Spinal cord (tissue), 10 donors: ENCODE measurements around the gene SNRNP48. TPM values are rescaled to one million over a fixed set of nuclear protein-coding genes. Genes with fewer than 3 reads are reported as not detected.

Experiments used
- DNase-seq, 6 donors: peaks; one replicate each; pipeline versions ENCODE4 v3.0.0 to v3.0.0-alpha.2; 2013 to 2015; ENCODE audit warnings: low spot score in 6 of 6, low read depth in 4 of 6
- H3K27ac ChIP-seq: one replicate; pipeline ENCODE4 v1.5.1; 2013; ENCODE audit warnings: low read depth, low read length, control low read depth
- H3K27me3 ChIP-seq: one replicate; pipeline ENCODE4 v1.6.1; 2013; ENCODE audit warnings: low read length; ENCODE audit not compliant: control insufficient read depth, insufficient read depth
- H3K36me3 ChIP-seq: one replicate; pipeline ENCODE4 v1.6.1; 2013; ENCODE audit warnings: low read length; ENCODE audit not compliant: control insufficient read depth, insufficient read depth
- H3K4me1 ChIP-seq: one replicate; pipeline ENCODE4 v1.6.1; 2013; ENCODE audit warnings: low read length; ENCODE audit not compliant: control insufficient read depth, insufficient read depth
- H3K4me3 ChIP-seq: one replicate; pipeline ENCODE4 v1.5.1; 2013; ENCODE audit warnings: low read depth, low read length, control low read depth
- H3K9me3 ChIP-seq: one replicate; pipeline ENCODE4 v1.6.1; 2013; ENCODE audit warnings: low read length; ENCODE audit not compliant: control insufficient read depth, insufficient read depth
- WGBS: methylation state at CpG from one replicate; pipeline ENCODE4 v1.1.5; 2013; ENCODE audit warnings: missing lambda C conversion rate; ENCODE audit not compliant: insufficient coverage; 5-methylcytosine and 5-hydroxymethylcytosine counted together
- long read RNA-seq, 4 donors: transcript quantifications; one replicate each; lab custom pipeline, GENCODE V29; 2026
- polyA plus RNA-seq, 2 donors: library from polyadenylated mRNA; unstranded; fragments of 120-200 nt; gene quantifications; one replicate each; pipeline ENCODE4 v1.2.1, GENCODE V29; 2013; ENCODE audit not compliant: insufficient read length in 2 of 2
- total RNA-seq, 2 donors: library from RNA; depleted of rRNA in 1 of 2; stranded (reverse); fragments of 120-200 nt in 1 of 2; fragments of >200 nt in 1 of 2; gene quantifications; one replicate each; pipeline versions ENCODE4 v1.2.3 to v1.2.4, GENCODE V29; 2013 to 2014
- donor health status: healthy.

SNRNP48 gene
- 10 to 100 TPM; 15.6 to 22.9 TPM for total RNA-seq
- 10 to 100 TPM; 14.5 to 16.8 TPM for polyA plus RNA-seq
- long read RNA-seq, donor 1, full-length matches to known transcripts = 4 of 4 reads
- long read RNA-seq, donor 1, partial matches to known transcripts = 0 of 4 reads
- long read RNA-seq, donor 1, other reads (novel, unspliced or antisense) = 0 of 4 reads
- long read RNA-seq, donor 2, full-length matches to known transcripts = 1 of 1 reads
- long read RNA-seq, donor 2, partial matches to known transcripts = 0 of 1 reads
- long read RNA-seq, donor 2, other reads (novel, unspliced or antisense) = 0 of 1 reads
- long read RNA-seq, donor 3, full-length matches to known transcripts = 2 of 2 reads
- long read RNA-seq, donor 3, partial matches to known transcripts = 0 of 2 reads
- long read RNA-seq, donor 3, other reads (novel, unspliced or antisense) = 0 of 2 reads
- long read RNA-seq, donor 4, full-length matches to known transcripts = 6 of 11 reads
- long read RNA-seq, donor 4, partial matches to known transcripts = 5 of 11 reads
- long read RNA-seq, donor 4, other reads (novel, unspliced or antisense) = 0 of 11 reads

- Histone ChIP-seq H3K4me3 (peak within 1 kb of the TSS; percentile 90), H3K36me3 (peaks cover 4% of the 10 kb centered on the region), H3K27ac (peak within 1 kb of the TSS; percentile 68), H3K27me3 (no peaks in the 10 kb centered on the region), H3K9me3 (no peaks in the 10 kb centered on the region), H3K4me1 (peaks cover 5% of the 10 kb centered on the region)
- peak; percentile 84 to 99 (median 92) for DNase-seq
- 0% methylated on average over 69 of the region's 72 CpGs for WGBS
Measured at GRCh38 chr6:7589949-7590917, at the start of gene SNRNP48. Gene SNRNP48 (plus strand): TSS chr6:7590198. CDS start chr6:7590258, 60 bp downstream.

- Histone ChIP-seq H3K27me3 (peaks cover 69% of the 10 kb centered on the region), H3K36me3 (no peaks in the 10 kb centered on the region), H3K4me3 (peak overlapping the region; percentile 34), H3K9me3 (no peaks in the 10 kb centered on the region), H3K27ac (peak overlapping the region; percentile 31), H3K4me1 (peaks cover 25% of the 10 kb centered on the region)
- DNase-seq = peak in 2 of 6 donors; percentile 23 to 34
- 14% methylated on average over 11 of the region's 17 CpGs for WGBS
Measured at GRCh38 chr6:7540595-7540994, 49.4 kb upstream of the SNRNP48 start.

GRCh38 chr6:7541175-7542064 is 48.6 kb upstream of the SNRNP48 start, which contains the start of gene DSP:
Gene DSP (plus strand): TSS chr6:7541671. CDS start chr6:7541916, 245 bp downstream.
- Histone ChIP-seq H3K27ac (peak within 1 kb of the TSS; percentile 84), H3K4me1 (peaks cover 25% of the 10 kb centered on the region), H3K36me3 (no peaks in the 10 kb centered on the region), H3K9me3 (no peaks in the 10 kb centered on the region), H3K27me3 (peaks cover 72% of the 10 kb centered on the region), H3K4me3 (peak within 1 kb of the TSS; percentile 64)
- WGBS = under 1% methylated on average over 101 of the region's 105 CpGs
- peak in 2 of 6 donors; percentile 55 to 57 for DNase-seq

- Histone ChIP-seq H3K36me3 (no peaks in the 10 kb centered on the region), H3K4me3 (peak overlapping the region; percentile 64), H3K27ac (peak overlapping the region; percentile 84), H3K4me1 (peaks cover 25% of the 10 kb centered on the region), H3K27me3 (peaks cover 77% of the 10 kb centered on the region), H3K9me3 (no peaks in the 10 kb centered on the region)
- DNase-seq = peak in 2 of 6 donors; percentile 9 to 46
- WGBS = under 1% methylated on average over 79 of the region's 80 CpGs
Measured at GRCh38 chr6:7542065-7542873, 47.7 kb upstream of the SNRNP48 start.

- H3K9me3 ChIP-seq = no peaks in the 10 kb centered on the region
- H3K27me3 ChIP-seq = peaks cover 71% of the 10 kb centered on the region
- no peaks in the 10 kb centered on the region for H3K36me3 ChIP-seq
- WGBS = 3% methylated on average over 24 of the region's 32 CpGs
- peak overlapping the region; percentile 84 for H3K27ac ChIP-seq
- peaks cover 25% of the 10 kb centered on the region for H3K4me1 ChIP-seq
- DNase-seq = peak in 2 of 6 donors; percentile 15 to 75
- H3K4me3 ChIP-seq = peak overlapping the region; percentile 64
Measured at GRCh38 chr6:7542874-7543624, 46.9 kb upstream of the SNRNP48 start.

GRCh38 chr6:7543789-7544424 is 46.1 kb upstream of the SNRNP48 start:
- Histone ChIP-seq H3K9me3 (no peaks in the 10 kb centered on the region), H3K4me3 (peak overlapping the region; percentile 64), H3K27me3 (peaks cover 66% of the 10 kb centered on the region), H3K4me1 (peaks cover 25% of the 10 kb centered on the region), H3K36me3 (no peaks in the 10 kb centered on the region), H3K27ac (peak overlapping the region; percentile 84)
- DNase-seq = peak in 2 of 6 donors; percentile 15 to 33
- 20% methylated on average over 10 of the region's 13 CpGs for WGBS

- Histone ChIP-seq H3K9me3 (no peaks in the 10 kb centered on the region), H3K4me1 (peaks cover 25% of the 10 kb centered on the region), H3K27me3 (peaks cover 61% of the 10 kb centered on the region), H3K4me3 (peak overlapping the region; percentile 64), H3K27ac (no peak overlapping the region), H3K36me3 (no peaks in the 10 kb centered on the region)
- no peak for DNase-seq
- WGBS = no CpG with 5 or more reads among the region's 3 CpGs
Measured at GRCh38 chr6:7544597-7544996, 45.4 kb upstream of the SNRNP48 start.
